Stimulated activated CD4-positive, alpha-beta T cell treated with anti-CD3 and anti-CD28 coated beads, Interleukin-4, amount 100 ng/mL, for 48 hours (primary cell): ENCODE results near the gene TM9SF1.
A peak's percentile ranks its signal among the peaks of the same experiment; 100 is the strongest.
"Not testable (repeated sequence)": the region's sequence is repeated elsewhere in the genome, so short reads cannot be mapped to it uniquely, and the experiment has no call there.

Source experiments
- DNase-seq, 2 donors: peaks; one replicate each; pipeline ENCODE4 v3.0.0-alpha.2; 2020; ENCODE audit warnings: low read depth in 2 of 2

The TM9SF1 gene

DNA sequence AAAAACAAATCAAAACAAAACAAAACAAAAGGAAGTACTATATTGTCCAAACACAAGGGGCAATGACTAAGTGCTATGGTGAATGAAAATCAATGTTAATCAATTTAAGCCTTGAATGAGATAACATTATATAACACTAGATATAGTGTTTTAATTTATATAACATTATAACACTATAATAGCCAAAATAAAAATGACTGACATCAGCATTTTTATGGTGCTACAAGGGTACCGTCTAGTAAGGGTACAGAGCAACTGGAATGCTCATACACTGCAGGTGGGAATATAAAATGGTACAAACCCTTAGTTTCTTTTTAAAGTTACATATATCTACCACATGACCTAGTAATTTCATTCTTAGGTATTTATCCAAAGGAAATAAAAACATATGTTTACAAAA is 31.2 kb upstream of the TM9SF1 start:
- DNase-seq: no peak

- DNase-seq: no peak
Measured at GRCh38 chr14:24224618-24225071, 29.4 kb upstream of the TM9SF1 start.

- not testable (repeated sequence) for DNase-seq
Measured at GRCh38 chr14:24222987-24223386, 27.7 kb upstream of the TM9SF1 start.

DNA sequence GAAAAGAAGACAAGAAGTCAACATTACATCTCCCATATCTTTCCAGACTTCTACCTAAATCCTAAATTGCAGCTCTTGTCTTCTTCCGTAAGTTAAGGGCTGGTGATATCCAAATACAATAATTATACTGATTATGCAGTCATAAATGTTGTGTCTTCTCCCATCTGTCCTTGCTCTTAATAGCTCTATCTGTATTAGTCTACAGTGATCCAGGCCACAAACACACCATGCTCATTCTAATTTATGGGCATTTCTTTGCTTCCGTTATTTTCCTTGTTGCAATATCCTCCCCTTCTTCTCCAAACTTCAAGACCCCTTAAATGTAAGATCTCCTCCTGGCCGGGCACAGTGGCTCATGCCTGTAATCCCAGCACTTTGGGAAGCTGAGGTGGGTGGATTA is 24.3 kb upstream of the TM9SF1 start:
- no peak for DNase-seq

DNA sequence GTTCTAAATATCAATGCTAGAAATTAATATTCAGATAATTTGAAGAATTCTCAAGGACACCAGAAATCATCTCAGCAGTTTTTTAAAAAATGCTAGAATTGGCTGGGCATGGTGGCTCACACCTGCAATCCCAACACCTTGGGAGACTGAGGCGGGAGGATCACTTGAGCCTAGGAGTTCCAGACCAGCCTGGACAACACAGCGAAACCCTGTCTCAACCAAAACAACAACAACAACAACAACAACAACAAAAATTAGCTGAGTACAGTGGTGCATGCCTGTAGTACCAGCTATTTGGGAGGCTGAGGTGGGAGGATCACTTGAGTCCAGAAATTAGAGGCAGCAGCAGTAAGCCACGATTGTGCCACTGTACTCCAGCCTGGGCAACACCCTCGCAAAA is 23.8 kb upstream of the TM9SF1 start:
- no peak for DNase-seq

DNA sequence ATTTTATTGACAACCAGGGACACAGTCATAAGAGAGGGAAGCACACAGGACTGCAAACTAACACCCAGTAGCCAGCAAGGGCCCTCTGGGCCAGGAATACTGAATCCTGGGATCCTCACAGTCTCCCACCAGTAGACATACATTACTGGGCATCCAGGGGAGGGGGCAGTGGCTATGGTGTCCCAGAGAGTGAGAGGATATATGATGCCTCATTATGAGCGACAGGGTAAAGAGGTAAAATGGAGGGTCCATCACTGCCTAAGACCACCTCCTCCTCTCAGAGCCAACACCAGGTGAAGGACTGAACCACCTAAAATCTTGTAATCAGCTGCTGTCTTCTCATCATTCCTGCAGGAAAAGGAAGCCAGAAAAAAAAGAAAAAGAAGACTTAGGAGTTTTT is 21.6 kb upstream of the TM9SF1 start:
- not testable (repeated sequence) for DNase-seq

DNA sequence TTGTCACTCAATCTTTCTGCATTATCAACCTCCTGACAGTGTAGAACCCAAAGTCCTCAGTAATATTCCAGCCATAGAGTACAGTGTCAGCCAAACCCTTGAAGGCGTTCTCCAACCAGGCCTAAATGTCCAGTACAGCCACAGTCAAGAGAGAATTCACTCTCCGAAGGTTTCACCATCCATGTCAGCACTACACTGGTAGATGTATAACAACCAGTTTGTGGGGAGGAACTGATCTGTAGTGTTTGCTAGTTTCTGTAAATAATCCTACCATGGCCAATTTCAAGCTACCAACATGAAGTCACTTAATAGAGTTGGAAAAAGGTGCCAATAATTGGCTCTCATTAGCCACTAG is 21.1 kb upstream of the TM9SF1 start:
- DNase-seq: no peak

DNA sequence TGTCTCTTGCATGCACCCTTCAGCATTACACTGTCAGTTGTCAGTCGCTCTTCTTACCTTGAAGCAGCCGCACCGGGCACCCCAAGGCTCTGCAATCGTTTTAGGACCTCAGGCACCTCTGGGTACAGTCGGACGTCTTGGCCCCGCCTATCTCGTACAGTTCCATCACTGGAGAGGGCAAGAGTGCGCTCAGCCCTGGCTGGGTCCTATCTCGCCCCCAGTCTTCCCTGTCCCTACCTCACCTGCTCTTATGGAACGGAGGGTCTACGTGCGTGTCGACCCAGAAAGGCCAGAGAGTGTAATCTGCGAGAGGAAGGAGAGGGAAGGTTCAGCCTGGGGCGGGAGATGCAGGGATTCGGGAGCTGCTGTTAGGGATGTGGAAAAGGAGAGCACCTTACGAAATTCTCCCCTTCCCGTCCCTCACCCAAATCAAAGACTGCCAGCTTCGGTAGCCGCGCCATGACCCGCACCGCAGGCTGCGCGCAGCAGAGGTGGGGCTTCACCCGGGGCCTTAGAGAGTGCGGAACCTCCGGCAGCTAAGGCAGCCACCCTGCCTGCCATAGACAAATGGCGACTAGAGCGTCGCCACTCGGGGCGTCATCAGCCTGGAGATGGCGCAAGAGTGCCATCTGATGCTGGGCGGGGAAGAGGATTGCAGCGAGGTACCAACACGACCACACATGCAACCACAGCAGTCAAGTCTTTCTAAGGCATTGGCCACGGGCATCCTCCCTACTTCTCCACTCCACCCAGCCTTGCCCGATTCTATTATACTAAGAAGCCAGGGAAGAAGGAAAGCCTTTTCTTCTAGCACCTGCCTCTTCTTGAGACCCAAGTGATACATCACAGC is 20.5 kb upstream of the TM9SF1 start, which contains the start of gene MDP1:
TSS of gene MDP1 (minus strand) at position 572 of the 850 bp plus-strand sequence. CDS start at position 461, 111 bp downstream.
- DNase-seq: peak; percentile 71 to 79

GRCh38 chr14:24213866-24214662 is 18.8 kb upstream of the TM9SF1 start:
- DNase-seq: no peak

- peak; percentile 93 to 97 for DNase-seq
Measured at GRCh38 chr14:24212924-24213865, 18.0 kb upstream of the TM9SF1 start, which contains the start of gene CHMP4A. Gene CHMP4A (minus strand): TSS chr14:24213488. CDS start chr14:24213439, 49 bp downstream.

DNA sequence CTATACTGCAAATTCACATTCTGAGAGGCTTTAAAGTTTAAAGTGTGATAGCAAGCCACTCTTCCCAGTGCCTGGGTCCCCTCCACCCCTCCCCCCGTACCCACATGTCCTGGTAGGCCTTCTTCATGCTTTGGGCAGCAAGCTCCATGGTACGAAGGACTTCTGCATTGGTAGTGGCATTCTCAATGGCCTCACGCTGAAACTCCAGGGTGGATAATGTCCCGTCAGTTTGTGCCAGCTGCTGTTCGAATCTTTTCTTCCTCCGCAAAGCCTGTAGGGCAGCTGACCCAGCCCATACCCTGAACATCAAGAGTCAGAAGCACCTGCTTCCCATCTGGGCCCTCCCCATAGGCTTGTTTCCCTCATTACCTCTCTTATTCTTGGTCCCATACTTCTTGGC is 16.1 kb upstream of the TM9SF1 start:
- DNase-seq: no peak

- no peak for DNase-seq
Measured at GRCh38 chr14:24207625-24208024, 12.4 kb upstream of the TM9SF1 start.

GRCh38 chr14:24207104-24207551 is 11.9 kb upstream of the TM9SF1 start:
- no peak for DNase-seq

GRCh38 chr14:24206260-24207103 is 11.2 kb upstream of the TM9SF1 start:
- no peak for DNase-seq

DNA sequence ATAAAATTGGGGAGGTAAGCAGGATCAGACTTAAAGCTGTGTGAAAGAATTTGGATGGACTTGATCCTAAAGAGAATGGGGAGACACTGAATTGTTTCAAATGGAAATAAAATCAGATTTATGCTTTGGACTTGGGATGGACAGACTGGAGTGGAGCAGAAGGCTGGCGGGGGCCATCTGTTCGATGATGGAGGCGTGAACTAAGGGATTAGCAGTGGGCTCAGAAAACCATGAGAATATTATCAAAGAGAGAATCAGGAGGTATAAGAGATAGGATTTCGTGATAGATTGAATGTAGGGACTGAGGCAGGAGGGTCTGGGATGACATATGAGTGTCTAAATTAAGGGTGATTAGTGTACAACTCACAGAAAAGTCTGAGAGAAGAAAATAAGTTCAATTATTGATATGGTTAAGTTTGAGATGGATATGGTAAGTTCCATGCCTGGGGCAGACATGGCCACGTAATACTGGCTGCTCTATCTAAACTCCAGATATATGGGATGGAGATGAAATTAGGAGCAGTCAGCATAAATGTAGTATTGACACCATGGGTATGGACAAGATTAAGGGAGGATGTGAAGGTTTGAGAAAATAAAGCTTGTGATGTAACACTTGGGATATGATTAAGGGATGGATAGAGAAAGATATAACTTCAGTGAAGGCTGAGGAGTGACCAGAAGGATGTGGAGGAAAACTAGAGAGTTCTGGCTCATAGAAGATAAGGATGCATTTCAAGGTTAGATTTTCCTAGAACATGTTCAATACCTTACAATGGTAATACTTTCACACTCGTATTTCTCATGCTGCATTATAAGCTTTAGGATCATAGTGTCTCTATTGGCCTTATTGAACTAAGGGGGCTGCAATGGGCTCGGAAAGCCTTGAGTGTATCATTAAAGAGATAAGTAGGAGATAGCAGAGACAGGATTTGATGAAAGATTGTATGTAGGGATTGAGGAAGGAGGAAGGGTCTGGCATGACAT is 9.2 kb upstream of the TM9SF1 start:
- no peak for DNase-seq

DNA sequence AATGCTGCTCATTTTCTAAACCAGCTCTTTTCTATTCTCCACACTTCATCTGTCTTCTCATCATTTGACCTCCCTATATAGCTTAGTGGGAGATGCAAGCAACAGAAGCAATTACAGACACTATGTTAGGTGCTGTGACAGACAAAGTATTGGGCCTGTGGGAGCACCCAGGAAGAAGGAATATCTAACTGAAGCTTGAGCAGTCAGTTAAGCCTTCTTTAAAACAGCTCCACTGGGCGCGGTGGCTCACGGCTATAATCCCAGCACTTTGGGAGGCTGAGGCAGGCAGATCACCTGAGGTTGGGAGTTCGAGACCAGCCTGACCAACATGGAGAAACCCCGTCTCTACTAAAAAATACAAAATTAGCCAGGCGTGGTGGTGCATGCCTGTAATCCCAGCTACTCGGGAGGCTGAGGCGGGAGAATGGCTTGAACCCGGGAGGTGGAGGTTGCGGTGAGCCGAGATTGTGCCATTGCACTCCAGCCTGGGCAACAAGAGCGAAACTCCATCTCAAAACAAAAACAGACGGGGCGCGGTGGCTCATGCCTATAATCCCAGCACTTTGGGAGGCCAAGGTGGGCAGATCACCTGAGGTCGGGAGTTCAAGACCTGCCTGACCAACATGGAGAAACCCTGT is 8.1 kb upstream of the TM9SF1 start:
- DNase-seq: not testable (repeated sequence)

DNA sequence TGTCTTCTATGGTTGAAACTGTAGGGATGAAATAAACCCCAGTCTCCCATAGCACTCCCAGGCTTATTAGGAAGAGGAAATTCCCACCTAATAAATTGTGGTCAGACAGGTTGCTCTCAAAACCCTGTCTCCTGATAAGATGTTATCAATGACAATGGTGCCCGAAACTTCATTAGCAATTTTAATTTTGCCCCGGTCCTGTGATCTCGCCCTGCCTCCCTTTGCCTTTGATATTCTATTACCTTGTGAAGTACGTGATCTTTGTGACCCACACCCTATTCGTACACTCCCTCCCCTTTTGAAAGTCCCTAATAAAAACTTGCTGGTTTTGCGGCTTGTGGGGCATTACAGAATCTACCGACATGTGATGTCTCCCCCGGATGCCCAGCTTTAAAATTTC is 7.3 kb upstream of the TM9SF1 start:
- not testable (repeated sequence) for DNase-seq

DNA sequence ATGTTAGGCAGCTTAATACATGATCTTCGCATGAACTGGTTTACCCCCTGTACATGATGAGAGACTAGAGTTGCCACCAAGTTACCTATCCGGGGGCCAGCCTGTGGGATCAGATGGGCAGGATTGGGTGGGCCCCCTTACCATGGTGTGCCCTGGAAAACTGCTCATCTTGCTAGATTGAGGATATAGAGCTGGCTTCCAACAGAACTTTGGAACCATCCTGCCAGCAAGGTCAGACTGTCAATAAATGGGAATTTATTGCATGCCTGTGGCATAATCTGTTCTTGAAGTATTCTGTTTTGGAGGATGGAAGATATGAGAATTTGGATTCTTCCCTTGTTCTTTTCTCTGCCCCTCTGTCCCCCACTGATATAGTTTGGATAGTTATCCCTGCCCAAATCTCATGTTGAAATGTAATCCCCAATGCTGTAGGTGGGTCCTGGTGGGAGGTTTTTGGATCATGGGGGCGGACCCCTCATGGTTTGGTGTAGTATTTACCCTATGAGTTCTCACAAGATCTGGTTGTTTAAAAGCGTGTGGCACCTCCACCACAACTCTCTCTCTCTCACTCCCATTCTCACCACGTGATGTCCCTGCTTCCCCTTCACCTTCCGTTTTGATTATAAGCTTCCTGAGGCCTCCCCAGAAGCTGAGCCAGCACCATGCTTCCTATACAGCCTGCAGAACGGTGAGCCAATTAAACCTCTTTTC is 3.7 kb upstream of the TM9SF1 start:
- DNase-seq: no peak
